NB4 (cell line): ENCODE results near the gene CNNM4.

Experiments
- POLR2A ChIP-seq: IDR thresholded peaks from 2 replicates; pipeline ENCODE4 v1.6.1; 2011; ENCODE audit warnings: mild to moderate bottlenecking; ENCODE audit not compliant: insufficient read length; ENCODE audit errors: extremely low read depth
- TF ChIP-seq, protein P1 (sequence below): IDR thresholded peaks from one replicate; pipeline ENCODE4 v1.5.1; 2012; ENCODE audit warnings: low read depth, low read length
- TF ChIP-seq, protein P2 (sequence below): IDR thresholded peaks from 2 replicates; pipeline ENCODE4 v1.6.1; 2011; ENCODE audit warnings: low read depth, low read length

- TF ChIP-seq, protein P1, sequence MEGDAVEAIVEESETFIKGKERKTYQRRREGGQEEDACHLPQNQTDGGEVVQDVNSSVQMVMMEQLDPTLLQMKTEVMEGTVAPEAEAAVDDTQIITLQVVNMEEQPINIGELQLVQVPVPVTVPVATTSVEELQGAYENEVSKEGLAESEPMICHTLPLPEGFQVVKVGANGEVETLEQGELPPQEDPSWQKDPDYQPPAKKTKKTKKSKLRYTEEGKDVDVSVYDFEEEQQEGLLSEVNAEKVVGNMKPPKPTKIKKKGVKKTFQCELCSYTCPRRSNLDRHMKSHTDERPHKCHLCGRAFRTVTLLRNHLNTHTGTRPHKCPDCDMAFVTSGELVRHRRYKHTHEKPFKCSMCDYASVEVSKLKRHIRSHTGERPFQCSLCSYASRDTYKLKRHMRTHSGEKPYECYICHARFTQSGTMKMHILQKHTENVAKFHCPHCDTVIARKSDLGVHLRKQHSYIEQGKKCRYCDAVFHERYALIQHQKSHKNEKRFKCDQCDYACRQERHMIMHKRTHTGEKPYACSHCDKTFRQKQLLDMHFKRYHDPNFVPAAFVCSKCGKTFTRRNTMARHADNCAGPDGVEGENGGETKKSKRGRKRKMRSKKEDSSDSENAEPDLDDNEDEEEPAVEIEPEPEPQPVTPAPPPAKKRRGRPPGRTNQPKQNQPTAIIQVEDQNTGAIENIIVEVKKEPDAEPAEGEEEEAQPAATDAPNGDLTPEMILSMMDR: no peak
- no peak for TF ChIP-seq POLR2A
- TF ChIP-seq, protein P2, sequence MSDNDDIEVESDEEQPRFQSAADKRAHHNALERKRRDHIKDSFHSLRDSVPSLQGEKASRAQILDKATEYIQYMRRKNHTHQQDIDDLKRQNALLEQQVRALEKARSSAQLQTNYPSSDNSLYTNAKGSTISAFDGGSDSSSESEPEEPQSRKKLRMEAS: no peak
Measured at GRCh38 chr2:96801786-96802595, 41.3 kb downstream of the CNNM4 start.
